ENCODE results near the gene GRK1.

GRCh38 chr13:113742445-113743120 is 75.6 kb downstream of the GRK1 start:
- TF ChIP-seq CTCF (IDR thresholded peaks at IDR 0.05) (no peak), POLR2A (IDR thresholded peaks at IDR 0.05) (no peak)

All from Peyer's patch (tissue), 4 donors.